Measurements from ENCODE around the gene B3GALNT2. TPM values are rescaled to one million over a fixed set of nuclear protein-coding genes. Genes with fewer than 3 reads are reported as not detected.

The B3GALNT2 gene
- total RNA-seq (2021) (57.4 and 60.6 TPM in 2 replicates), Bru-seq, nascent RNA (percentile 89 among the genes with signal in this experiment), BruChase-seq, experiment 1, labeled RNA remaining after a 2-hour chase (percentile 91 among the genes with signal in this experiment), BruChase-seq, experiment 2, labeled RNA remaining after a 6-hour chase (percentile 83 among the genes with signal in this experiment)
- long read RNA-seq, transcript B3GALNT2-202 (12 exons, 2,015 nt), result major isoform, 22 of 57 reads
- long read RNA-seq, partial matches to known transcripts, result 6 of 57 reads
- long read RNA-seq, other reads (novel, unspliced or antisense), result 27 of 57 reads

GRCh38 chr1:235504122-235504493, at the start of gene B3GALNT2:
Gene B3GALNT2, minus strand, starts transcription at chr1:235504452. Its CDS starts 200 bp downstream, at chr1:235504252.
- H3K4me1 ChIP-seq (replicated peaks; ENCODE audit: insufficient read depth), result peaks cover 38% of the 10 kb centered on the region
- no peaks in the 10 kb centered on the region for H3K9me2 ChIP-seq (ENCODE audit: insufficient read depth)
- intact Hi-C loops (cut with micrococcal nuclease; ENCODE audit: unreplicated experiment), result loop anchor here (1.0 to 10.0 kb wide), 12 partner anchors 137 to 1009 kb away; partner anchors contain the start of genes ARID4B, GGPS1, RBM34 and TBCE
- ChIA-PET POLR2A (ENCODE audit: unreplicated experiment) (interaction anchor here (0.7 to 1.1 kb wide), 4 partner anchors 257 to 1291 kb away, joined by 3 to 5 read pairs (median 4); partner anchors contain the start of gene MTR), CTCF (interaction anchor here (0.6 kb wide), 2 partner anchors 51 to 344 kb away, joined by 5 to 7 read pairs; no protein-coding TSS in a partner anchor)
- H2AFZ ChIP-seq, result peak within 1 kb of the TSS; percentile 85
- H3K27me3 ChIP-seq (ENCODE audit: insufficient read depth, low read depth), result no peaks in the 10 kb centered on the region
- H3K9me3 ChIP-seq (ENCODE audit: insufficient read depth, low read depth), result no peaks in the 10 kb centered on the region
- H3K4me2 ChIP-seq, result peak within 1 kb of the TSS; percentile 83
- H3F3A ChIP-seq (ENCODE audit: insufficient read depth, low read depth), result peaks cover 35% of the 10 kb centered on the region
- peak within 1 kb of the TSS; percentile 97 for H3K27ac ChIP-seq
- BruUV-seq (replicated peaks), result no TSS peak
- TF ChIP-seq EZH2 (IDR thresholded peaks at IDR 0.05; ENCODE audit: low read depth), result no peak
- TF ChIP-seq CTCF (conservative IDR thresholded peaks at IDR 0.05), result no peak
- H3K4me3 ChIP-seq, result peak within 1 kb of the TSS; percentile 77
- no peak for DNase-seq
- no peaks in the 10 kb centered on the region; the same call in 1 of the 2 replicates for H3K36me3 ChIP-seq (ENCODE audit: low read depth)
- H3K79me2 ChIP-seq (ENCODE audit: low read depth), result peaks cover 56% of the 10 kb centered on the region
- H4K20me1 ChIP-seq (ENCODE audit: insufficient read depth), result 0 out of 2 replicates have a peak, but pooled peaks cover 4% of the 10 kb centered on the region

DNA sequence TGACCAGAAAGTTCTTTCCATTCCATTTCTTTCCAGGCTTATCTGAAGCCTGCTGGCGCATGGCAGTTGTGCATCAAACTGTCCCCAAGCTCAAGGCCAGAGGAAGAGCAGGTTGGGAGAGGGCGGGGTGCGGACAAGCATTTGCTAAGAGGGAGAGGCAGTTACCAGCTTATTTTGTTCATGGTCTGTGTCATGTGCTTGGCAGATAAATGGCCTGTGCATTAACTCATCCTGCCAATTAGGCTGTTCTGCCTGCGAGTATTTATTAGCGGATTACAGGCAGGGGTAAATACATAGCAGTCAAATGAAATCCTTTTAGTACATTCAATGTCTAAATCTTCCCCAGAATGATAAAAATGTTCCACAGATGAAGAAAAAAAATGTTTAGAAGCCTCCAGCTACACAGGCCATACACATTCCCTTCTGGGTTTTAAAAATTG, 48.9 kb upstream of the B3GALNT2 start:
- ChIA-PET CTCF (no interaction called here), POLR2A (ENCODE audit: unreplicated experiment) (no interaction called here)
- no peaks in the 10 kb centered on the region for H3K36me3 ChIP-seq (ENCODE audit: low read depth)
- H3K4me3 ChIP-seq, result no peak overlapping the region
- H3K9me2 ChIP-seq (ENCODE audit: insufficient read depth), result no peaks in the 10 kb centered on the region
- no peak overlapping the region for H3K27ac ChIP-seq
- no peaks in the 10 kb centered on the region for H3K4me1 ChIP-seq (replicated peaks; ENCODE audit: insufficient read depth)
- intact Hi-C loops (cut with micrococcal nuclease; ENCODE audit: unreplicated experiment), result no loop called here
- no peaks in the 10 kb centered on the region for H3K79me2 ChIP-seq (ENCODE audit: low read depth)
- H3K27me3 ChIP-seq (ENCODE audit: insufficient read depth, low read depth), result no peaks in the 10 kb centered on the region
- no peak for DNase-seq
- H4K20me1 ChIP-seq (ENCODE audit: insufficient read depth), result no peaks in the 10 kb centered on the region
- no peak for TF ChIP-seq CTCF (conservative IDR thresholded peaks at IDR 0.05)
- no peak for TF ChIP-seq EZH2 (IDR thresholded peaks at IDR 0.05; ENCODE audit: low read depth)
- H3F3A ChIP-seq (ENCODE audit: insufficient read depth, low read depth), result no peaks in the 10 kb centered on the region
- no peak overlapping the region for H3K4me2 ChIP-seq
- H3K9me3 ChIP-seq (ENCODE audit: insufficient read depth, low read depth), result no peaks in the 10 kb centered on the region
- no peak overlapping the region for H2AFZ ChIP-seq
- BruUV-seq (replicated peaks), result no TSS peak

DNA sequence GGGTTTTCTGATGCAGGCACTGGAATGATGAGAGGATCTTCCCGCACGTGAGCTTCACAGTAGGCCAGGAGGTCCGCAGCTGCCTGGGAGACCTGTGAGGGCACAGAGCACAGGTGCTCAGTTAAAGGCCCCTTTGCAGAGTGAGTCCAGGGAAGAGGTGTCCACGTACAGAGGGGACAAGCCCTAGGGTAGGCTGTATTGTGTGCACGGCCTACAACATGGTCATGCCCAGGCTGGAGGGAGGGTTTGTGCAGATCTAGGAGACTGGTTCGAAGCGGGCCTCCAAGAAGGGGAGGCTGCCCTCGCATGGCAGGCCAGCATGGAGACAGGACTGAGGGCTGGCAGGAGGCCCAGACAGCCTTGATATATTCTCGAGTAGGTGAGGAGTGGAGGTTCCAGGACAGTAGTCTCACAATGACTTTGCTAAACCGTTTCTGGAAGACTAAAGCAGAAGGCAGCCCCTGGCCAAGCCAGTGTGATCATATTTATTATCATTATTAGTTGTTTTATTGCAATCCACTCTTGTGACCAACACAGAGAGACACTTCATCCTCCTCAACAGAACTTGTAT, 48.0 kb upstream of the B3GALNT2 start:
- no peak overlapping the region for H2AFZ ChIP-seq
- intact Hi-C loops (cut with micrococcal nuclease; ENCODE audit: unreplicated experiment), result no loop called here
- no peak for TF ChIP-seq EZH2 (IDR thresholded peaks at IDR 0.05; ENCODE audit: low read depth)
- TF ChIP-seq CTCF (conservative IDR thresholded peaks at IDR 0.05), result no peak
- no peak overlapping the region for H3K4me2 ChIP-seq
- H3K27me3 ChIP-seq (ENCODE audit: insufficient read depth, low read depth), result no peaks in the 10 kb centered on the region
- no peaks in the 10 kb centered on the region for H3K36me3 ChIP-seq (ENCODE audit: low read depth)
- no peaks in the 10 kb centered on the region for H3K4me1 ChIP-seq (replicated peaks; ENCODE audit: insufficient read depth)
- ChIA-PET CTCF (no interaction called here), POLR2A (ENCODE audit: unreplicated experiment) (interaction anchor here (0.7 kb wide), 1 partner anchor 25 kb away, joined by 3 read pairs; no protein-coding TSS in a partner anchor)
- DNase-seq, result no peak
- no peaks in the 10 kb centered on the region for H3K9me3 ChIP-seq (ENCODE audit: insufficient read depth, low read depth)
- no peaks in the 10 kb centered on the region for H4K20me1 ChIP-seq (ENCODE audit: insufficient read depth)
- H3K4me3 ChIP-seq, result no peak overlapping the region
- H3K27ac ChIP-seq, result no peak overlapping the region
- no peaks in the 10 kb centered on the region for H3K9me2 ChIP-seq (ENCODE audit: insufficient read depth)
- no TSS peak for BruUV-seq (replicated peaks)
- H3F3A ChIP-seq (ENCODE audit: insufficient read depth, low read depth), result no peaks in the 10 kb centered on the region
- H3K79me2 ChIP-seq (ENCODE audit: low read depth), result no peaks in the 10 kb centered on the region
